NOMO-1 (cell line): ENCODE measurements around the gene MCOLN1.

Experiments
- DNase-seq, 2 experiments: peaks; one replicate each; lab custom pipeline; 2025; ENCODE audit not compliant: unreplicated experiment in 2 of 2; lab: John Stamatoyannopoulos, UW

MCOLN1 gene

DNA sequence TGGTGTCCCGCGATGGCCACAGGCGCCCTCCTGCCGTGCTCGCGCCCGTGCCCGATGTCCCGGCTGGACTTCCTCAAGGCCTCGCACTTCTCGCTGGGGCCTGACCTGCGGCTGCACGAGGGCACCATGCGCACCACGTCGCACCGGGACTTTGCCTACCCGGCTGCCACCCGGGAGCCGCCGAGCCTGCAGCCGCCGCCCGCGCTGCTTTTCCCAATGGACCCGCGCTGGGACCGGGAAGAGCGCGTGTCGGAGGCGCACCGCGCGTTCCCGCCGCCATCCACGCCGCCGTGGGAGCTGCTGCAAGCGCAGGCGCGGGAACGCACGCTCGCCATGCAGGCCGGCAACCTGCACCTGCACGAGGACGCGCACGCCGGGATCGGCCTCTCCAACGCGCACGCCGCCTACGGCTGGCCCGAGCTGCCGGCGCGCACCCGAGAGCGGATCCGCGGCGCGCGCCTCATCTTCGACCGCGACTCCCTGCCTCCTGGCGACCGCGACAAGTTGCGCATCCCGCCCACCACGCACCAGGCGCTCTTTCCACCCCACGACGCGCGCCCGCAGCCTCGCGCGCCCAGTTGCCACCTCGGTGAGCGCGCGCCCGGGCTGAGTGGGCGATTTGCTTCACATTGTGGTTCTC lies 21.5 kb upstream of the MCOLN1 start:
- DNase-seq: peak; percentile 44 to 75

DNA sequence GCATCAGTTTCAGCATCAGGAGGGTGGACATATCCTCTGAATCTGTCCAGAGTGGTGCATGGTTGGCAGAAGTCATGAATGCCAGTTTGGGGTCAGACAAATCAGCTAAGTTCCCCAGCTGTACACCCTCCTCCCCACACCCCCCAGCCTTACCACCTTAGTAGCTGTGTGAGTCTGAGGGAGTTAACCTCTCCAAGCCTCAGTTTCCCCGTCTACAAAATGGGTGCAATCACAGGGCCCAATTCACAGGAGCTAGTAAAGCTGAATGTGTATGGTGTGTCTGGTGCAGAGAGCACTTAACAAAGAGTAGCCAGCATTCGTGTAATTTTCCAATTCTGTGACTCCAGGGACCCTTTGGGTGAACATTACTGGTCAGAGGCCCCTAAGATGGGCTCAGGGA lies 19.9 kb upstream of the MCOLN1 start:
- DNase-seq: no peak

DNA sequence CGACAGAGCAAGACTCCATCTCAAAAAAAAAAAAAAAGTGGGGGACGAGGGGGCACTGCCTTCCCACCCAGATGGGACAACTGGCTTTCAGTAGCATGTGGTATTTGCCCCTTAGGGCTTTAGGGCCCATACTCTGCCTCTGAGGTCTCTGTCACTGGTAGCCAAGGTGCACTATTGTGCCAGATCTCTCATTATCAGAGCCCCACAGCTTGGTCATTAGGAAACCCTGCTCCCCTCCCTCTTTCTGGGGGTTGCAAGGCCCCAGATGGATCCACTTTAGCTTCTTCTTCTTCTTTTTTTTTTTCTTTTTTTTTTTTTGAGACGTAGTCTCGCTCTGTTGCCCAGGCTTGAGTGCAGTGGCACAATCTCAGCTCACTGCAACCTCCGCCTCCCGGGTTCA lies 17.7 kb upstream of the MCOLN1 start:
- no peak for DNase-seq

DNA sequence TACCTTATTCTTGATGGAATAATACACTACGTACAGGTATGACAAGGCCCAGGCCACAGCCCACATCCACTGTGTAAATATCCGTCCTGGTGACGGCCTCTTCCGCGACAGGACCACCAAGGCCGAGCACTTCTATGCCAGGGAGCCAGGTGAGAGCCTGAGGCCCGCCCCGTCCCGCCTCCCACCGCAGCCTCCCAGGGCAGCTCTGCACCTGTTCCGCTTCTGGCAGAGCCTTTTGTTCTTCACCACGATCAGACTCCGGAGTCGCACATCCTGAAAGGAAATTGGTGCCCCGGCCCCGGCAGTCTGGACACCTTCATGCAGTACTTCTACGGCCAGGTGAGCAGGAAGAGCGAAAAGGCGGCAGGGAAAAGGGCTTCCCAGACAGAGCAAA lies 17.1 kb upstream of the MCOLN1 start:
- DNase-seq: no peak

DNA sequence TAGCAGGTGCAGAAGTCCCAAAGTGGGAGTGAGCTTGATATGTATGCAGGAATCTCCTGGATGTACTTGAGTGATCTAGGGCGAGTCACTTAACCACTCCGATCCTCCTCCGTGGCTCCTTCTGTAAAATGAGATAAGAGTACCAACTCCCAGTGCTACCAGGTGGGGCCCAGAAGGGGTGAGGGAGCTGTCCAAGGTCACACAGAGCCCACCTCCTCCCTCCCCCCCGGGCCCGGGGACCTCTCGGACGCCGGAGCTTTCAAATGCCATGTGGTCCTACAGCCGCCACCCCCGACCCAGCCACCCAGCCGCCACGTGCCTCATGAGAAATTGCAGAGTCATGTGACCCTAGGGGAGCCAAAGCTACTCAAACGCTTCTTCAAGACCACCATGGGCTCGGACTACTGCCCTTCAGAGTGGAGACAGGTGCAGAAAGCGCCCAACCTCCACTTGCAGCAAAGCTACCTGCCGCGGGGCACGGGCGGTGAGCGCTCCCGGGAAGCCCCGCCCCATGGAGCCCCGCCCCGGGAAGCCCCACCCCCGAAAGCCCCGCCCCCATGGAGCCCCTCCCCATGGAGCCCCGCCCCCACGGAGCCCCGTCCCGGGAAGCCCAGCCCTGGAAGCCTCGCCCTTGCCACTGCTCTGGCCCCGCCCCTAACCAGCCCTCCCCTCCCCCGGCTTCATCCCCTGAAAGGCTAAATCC lies 16.6 kb upstream of the MCOLN1 start:
- no peak for DNase-seq

DNA sequence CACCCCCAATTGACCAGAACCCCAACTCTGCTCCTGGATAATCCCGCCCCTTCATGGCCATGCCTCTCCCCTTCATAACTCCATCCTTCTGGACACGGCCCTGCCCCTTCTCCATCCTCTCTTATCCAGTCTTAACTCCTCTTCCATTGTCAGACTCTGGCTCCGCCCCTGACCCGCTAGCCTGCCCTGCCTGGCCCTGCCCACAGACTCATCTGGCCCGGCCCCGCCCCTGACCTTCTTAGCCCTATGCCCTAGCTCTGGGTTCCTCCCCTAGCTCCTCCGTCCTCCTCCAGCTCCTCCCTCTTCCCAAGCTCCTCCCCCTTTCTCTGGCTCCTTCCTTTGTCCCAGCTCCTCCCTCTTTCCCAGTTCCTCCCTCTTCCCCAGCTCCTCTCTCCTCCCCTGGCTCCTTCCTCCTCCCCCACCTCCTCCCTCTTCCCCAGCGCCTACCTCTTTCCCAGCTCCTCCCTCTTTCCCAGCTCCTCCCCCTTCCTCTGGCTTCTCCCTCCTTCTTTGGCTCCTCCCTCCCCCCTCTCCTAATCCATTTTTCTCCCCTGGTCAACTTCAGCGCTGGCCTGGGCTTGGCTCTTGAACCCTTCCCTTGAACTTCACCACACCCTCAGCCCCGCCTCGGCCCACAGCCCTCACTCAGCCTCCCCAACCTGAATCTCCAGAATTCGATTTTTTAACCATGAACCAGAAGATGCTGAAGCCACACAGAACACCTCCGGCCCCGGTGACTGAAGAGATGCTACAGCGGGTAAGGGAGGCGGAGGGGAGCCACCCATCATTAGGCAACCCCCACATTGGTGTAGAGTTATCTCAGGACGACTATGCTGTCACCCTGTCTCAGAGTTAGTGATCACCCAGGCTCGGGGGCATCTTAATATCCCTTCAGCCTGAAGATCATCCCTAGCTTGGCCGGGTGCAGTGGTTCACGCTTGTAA lies 15.8 kb upstream of the MCOLN1 start:
- peak; percentile 66 for DNase-seq

DNA sequence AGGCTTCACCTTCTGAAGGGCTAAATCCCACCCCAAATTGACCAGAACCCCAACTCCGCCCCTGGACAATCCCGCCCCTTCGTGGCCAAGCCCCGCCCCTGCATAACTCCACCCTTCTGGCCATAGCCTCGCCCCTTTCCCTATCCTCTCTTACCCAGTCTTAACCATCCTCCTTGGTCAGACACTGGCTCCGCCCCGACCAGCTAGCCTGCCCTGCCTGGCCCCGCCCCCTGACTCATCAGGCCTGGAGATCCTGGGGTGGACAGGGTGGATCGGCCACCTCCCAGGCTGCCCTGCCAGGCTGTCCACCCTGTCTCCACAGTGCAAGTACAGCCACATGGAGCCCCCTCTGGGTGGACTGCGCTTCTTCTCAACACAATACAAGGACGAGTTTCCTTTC lies 14.5 kb upstream of the MCOLN1 start:
- peak in 1 of 2 experiments; percentile 18 for DNase-seq

DNA sequence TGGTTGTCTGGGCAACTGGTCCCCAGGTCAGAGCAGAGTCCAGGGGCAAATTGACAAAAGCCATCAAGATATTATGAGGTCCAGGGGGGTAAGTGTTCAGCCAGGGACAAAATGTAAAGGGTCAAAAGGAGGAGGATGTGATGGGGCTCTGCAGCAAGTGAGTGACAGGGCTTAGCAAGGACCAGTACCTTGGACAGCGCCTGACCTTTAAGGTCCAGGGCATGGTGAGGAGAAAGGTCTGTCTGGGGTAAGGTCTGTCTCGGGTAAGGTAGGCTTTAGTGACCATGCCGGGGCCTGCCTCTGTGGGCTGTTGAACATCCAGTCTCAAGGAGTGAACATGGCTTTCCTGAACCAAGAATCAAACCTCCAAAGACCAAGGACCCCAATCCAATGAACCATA lies 12.8 kb upstream of the MCOLN1 start:
- peak in 1 of 2 experiments; percentile 15 for DNase-seq

DNA sequence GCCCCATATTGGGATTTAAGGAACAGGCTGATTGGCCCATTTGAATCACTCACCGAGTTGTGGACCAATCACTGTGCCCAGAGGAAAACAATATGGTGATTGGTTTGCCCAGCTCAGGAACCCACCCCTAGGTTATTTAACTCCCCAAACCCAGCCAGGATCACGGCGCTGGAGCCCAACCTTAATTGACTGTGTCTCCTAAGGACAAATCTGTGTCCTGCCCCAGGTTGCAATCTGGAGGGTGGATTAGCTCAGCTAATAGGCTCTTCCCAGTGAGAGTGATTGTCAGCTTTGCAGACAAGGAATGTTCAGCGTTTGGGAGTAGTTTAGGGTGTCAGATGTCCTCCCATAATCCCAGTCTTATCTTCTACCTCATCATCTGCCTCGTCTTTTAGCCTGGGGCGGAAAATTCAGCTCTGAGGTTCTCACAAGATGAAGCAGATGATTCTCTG lies 10.0 kb upstream of the MCOLN1 start:
- no peak for DNase-seq

DNA sequence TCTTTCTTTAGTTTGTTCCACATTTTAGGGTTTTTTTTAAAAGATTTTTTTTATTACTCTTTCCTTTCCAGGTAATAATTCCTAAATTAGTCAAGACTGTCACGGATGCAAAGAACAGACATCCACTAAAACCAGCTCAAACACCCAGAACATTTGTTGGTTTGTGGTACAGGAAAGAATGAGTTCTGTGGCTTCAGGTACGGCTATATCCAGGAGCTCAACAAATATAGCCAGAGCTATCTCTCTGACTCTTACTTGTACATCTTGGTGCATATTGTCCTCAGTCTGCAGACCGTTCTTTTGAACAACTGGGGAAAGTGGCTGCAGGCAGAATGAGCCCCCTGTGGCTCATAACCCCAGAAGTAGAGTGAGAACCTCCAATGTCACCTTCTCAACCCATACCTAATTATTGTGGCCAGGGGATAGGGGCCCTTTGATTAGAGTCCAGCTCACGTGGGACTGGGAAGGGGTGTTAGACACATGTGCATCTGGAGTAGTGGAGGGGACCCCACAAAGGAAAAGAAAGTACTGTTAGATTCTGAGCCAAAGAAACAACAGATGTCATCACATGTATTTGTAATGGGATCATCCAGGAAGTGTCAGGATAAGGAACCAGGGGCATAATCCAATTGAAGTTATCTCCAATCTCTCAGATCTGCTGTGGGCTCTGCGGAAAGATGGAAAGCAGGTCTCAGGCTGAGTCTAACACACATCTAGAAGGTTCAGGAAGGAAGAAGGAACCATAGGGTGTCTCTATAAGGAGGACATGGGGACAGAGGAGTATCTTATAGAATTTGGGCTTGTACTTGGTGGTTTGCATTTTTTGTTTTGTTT lies 8.4 kb upstream of the MCOLN1 start:
- DNase-seq: no peak

DNA sequence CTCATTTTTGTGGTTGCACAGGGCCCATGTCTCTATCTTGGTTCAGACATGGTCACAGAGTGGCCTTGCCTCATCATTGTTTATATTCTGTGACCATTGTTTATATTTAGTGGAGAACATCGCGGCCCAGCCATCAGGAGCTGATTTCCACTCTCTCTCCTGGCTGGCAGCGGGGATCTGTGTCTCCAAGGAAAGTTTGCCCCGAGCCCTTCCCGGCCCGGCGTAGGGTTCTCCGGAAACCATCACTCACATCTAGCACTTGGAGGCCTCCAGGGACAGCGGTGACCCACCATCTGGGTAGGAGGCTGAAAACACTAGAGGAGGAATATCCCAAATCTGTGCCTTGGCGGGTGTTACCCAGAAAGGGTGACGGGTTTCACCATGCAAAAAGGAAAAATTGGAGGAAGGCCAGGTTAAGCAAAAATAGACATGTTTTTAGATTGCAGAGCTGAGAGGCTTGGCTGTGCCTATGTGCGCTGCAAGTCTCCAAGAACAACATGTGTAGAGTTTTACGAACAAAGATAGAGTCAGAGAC lies 7.2 kb upstream of the MCOLN1 start:
- no peak for DNase-seq

DNA sequence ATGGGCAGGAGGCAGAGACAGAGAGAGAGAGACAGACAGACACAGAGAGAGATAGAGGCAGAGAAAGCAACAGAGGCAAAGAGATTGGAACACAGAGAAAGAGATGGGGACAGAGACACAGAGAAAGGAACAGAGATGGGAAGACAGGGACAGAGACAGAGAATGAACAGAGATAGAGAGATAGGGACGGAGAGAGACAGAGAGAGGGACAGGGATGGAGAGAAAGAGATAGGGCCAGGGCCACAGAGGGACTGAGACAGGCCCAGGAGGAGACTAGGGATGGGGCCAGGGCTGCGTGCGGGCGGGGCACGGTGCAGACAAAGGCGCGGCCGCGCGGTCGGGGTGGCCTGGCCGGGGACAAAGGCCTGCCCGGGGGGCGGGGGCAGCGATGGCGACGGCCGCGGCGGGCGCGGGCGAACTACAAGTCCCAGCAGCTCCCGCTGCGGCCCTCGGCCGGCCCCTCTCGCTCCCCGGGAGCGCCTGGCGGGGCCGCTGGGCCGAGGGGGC lies 6.7 kb upstream of the MCOLN1 start, which contains the start of gene ZNF358:
Gene ZNF358, plus strand, starts transcription at position 459 of the 507 bp plus-strand sequence. CDS start 3,140 bp downstream, outside the sequence.
- peak; percentile 36 to 64 for DNase-seq

DNA sequence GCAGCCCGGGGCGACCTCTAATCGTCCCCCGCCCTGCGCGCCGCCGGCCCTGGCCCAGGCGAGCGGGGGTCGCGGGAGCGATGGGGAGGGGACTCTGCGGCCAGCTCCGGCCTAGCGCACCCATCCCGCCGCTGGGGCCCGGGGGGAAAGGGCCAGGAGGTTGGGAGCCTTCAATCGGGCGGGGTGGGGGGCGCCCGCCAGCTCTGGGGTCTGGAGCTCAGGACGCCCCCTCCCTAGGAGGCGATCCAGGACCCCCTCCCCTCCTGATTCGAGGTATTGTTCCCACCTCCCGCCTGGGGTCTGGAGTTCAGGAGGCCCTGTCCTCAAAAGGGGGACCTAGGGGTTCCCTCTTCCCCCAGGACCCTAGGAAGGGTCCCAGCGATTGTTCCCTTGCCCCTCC lies 6.1 kb upstream of the MCOLN1 start:
- DNase-seq: no peak

DNA sequence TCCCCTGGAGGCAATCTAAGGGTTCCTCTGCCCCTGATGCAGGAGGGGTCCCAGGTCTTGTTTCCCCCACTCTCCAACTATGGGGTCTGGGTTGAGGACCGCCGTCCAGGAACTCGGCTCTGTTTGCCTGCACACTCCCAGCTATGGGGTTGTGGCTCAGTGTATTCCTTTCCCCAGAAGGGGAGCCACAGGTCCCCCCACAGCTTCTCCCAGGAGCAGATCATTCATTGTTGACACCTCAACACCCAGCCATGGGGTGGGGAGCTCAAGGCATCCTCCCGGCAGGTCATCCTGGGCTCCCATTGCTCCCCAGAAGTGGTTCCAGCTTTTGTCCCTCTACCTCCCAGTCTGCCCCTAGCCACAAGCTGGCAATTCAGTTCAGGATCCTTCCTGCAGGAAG lies 5.5 kb upstream of the MCOLN1 start:
- DNase-seq: no peak

DNA sequence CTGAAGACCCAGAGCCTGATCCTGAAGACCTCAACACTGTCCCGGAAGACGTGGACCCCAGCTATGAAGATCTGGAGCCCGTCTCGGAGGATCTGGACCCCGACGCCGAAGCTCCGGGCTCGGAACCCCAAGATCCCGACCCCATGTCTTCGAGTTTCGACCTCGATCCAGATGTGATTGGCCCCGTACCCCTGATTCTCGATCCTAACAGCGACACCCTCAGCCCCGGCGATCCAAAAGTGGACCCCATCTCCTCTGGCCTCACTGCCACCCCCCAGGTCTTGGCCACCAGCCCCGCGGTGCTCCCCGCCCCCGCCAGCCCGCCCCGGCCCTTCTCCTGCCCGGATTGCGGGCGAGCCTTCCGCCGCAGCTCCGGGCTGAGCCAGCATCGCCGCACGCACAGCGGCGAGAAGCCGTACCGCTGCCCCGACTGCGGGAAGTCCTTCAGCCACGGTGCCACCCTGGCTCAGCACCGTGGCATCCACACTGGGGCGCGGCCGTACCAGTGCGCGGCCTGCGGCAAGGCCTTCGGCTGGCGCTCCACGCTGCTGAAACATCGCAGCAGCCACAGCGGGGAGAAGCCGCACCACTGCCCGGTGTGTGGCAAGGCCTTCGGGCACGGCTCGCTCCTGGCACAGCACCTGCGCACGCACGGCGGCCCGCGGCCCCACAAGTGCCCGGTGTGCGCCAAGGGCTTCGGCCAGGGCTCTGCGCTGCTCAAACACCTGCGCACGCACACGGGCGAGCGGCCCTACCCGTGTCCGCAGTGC lies 2.9 kb upstream of the MCOLN1 start:
- no peak for DNase-seq

DNA sequence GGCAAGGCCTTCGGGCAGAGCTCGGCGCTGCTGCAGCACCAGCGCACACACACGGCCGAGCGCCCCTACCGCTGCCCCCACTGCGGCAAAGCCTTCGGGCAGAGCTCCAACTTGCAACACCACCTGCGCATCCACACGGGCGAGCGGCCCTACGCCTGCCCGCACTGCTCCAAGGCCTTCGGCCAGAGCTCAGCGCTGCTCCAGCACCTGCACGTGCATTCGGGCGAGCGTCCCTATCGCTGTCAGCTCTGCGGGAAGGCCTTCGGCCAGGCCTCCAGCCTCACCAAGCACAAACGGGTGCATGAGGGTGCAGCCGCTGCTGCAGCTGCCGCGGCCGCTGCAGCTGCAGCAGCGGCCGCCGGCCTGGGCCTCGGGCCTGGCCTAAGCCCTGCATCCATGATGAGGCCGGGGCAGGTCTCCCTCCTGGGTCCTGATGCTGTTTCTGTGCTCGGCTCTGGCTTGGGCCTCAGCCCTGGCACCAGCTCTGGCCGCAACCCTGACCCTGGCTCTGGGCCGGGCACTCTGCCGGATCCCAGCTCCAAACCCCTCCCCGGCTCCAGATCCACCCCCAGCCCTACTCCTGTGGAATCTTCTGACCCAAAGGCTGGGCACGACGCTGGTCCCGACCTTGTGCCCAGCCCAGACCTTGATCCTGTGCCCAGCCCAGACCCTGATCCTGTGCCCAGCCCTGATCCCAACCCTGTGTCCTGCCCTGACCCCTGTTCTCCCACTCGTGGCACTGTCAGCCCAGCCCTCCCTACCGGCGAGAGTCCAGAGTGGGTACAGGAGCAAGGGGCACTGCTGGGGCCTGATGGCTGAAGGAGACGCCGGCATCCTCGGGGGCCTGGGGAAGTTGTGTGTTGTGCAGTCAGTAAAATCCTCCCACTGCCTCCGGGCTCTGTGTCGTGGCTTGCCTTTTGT lies 2.0 kb upstream of the MCOLN1 start:
- no peak for DNase-seq

DNA sequence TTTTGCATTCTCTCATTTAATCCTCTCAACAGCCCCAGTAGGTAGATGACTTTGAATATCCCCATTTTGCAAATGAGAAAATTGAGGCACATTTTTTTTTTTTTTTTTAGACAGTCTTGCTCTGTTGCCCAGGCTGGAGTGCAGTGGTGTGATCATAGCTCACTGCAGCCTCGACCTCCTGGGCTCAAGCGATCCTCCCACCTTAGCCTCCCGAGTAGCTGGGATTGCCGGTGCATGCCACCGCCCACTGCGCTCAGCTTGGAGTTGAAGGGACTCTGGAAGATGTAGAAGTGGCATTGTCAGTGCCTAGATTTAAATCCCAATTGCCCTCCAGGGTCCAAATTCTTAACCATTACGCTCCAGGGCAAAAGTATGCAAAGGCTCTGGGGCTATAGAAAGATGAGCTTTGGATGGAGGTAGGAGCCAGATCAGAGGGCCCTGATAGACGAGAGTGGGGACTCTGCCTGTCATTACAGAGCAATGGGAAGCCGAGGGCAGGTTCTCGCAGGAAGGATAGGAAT lies 813 bp upstream of the MCOLN1 start:
- no peak for DNase-seq
